ENCODE measurements around the gene RFPL3. TPM values are rescaled to one million over a fixed set of nuclear protein-coding genes. Genes with fewer than 3 reads are reported as not detected.

RFPL3 gene
- total RNA-seq, 1 experiment from 2014 or later = not detected

GRCh38 chr22:32331918-32332725 is 25.5 kb upstream of the RFPL3 start:
- H3K4me3 ChIP-seq (ENCODE audit: low read length) = no peak overlapping the region
- H3K36me3 ChIP-seq (ENCODE audit: low read depth, low read length) = no peaks in the 10 kb centered on the region
- H3K9me2 ChIP-seq (replicated peaks; ENCODE audit: low read length) = no peaks in the 10 kb centered on the region
- H4K20me1 ChIP-seq (ENCODE audit: low read length) = no peaks in the 10 kb centered on the region
- no peak overlapping the region for H3K27ac ChIP-seq (ENCODE audit: low read length)
- H3K9me3 ChIP-seq (ENCODE audit: low read length) = no peaks in the 10 kb centered on the region
- no peak overlapping the region for H3K4me2 ChIP-seq (ENCODE audit: low read length)
- H3K27me3 ChIP-seq (ENCODE audit: low read length) = no peaks in the 10 kb centered on the region
- no peak overlapping the region for H3K9ac ChIP-seq (ENCODE audit: low read length)
- H2AFZ ChIP-seq (ENCODE audit: low read length) = no peak overlapping the region
- BruUV-seq (replicated peaks) = no TSS peak
- H3F3A ChIP-seq (ENCODE audit: low read length, unreplicated experiment) = no peaks in the 10 kb centered on the region
- DNase-seq (no peak), ATAC-seq (no peak)
- POLR2A ChIA-PET (ENCODE audit: unreplicated experiment) = no interaction called here
- intact Hi-C loops (cut with micrococcal nuclease) = no loop called here
- CTCF ChIA-PET = no interaction called here
- no peak for TF ChIP-seq EZH2 (IDR thresholded peaks at IDR 0.05; ENCODE audit: low read length, unreplicated experiment)
- no peak for TF ChIP-seq EZH2phosphoT487 (IDR thresholded peaks at IDR 0.05; ENCODE audit: borderline replicate concordance, low read length)
- TF ChIP-seq CTCF (conservative IDR thresholded peaks at IDR 0.05; ENCODE audit: low read depth, low read length) = no peak
- H3K79me2 ChIP-seq (ENCODE audit: low read length) = no peaks in the 10 kb centered on the region
- H3K4me1 ChIP-seq (ENCODE audit: insufficient read depth, low read length) = no peaks in the 10 kb centered on the region

GRCh38 chr22:32333141-32333768 is 24.4 kb upstream of the RFPL3 start:
- ATAC-seq (no peak), DNase-seq (no peak)
- H3K4me2 ChIP-seq (ENCODE audit: low read length) = no peak overlapping the region
- H3K9ac ChIP-seq (ENCODE audit: low read length) = no peak overlapping the region
- no peak overlapping the region for H2AFZ ChIP-seq (ENCODE audit: low read length)
- no peaks in the 10 kb centered on the region for H3K79me2 ChIP-seq (ENCODE audit: low read length)
- no peaks in the 10 kb centered on the region for H3F3A ChIP-seq (ENCODE audit: low read length, unreplicated experiment)
- CTCF ChIA-PET = no interaction called here
- no peaks in the 10 kb centered on the region for H3K9me3 ChIP-seq (ENCODE audit: low read length)
- no peaks in the 10 kb centered on the region for H3K27me3 ChIP-seq (ENCODE audit: low read length)
- TF ChIP-seq EZH2 (IDR thresholded peaks at IDR 0.05; ENCODE audit: low read length, unreplicated experiment) (no peak), EZH2phosphoT487 (IDR thresholded peaks at IDR 0.05; ENCODE audit: borderline replicate concordance, low read length) (no peak), CTCF (conservative IDR thresholded peaks at IDR 0.05; ENCODE audit: low read depth, low read length) (no peak)
- H4K20me1 ChIP-seq (ENCODE audit: low read length) = no peaks in the 10 kb centered on the region
- H3K4me3 ChIP-seq (ENCODE audit: low read length) = no peak overlapping the region
- no TSS peak for BruUV-seq (replicated peaks)
- POLR2A ChIA-PET (ENCODE audit: unreplicated experiment) = no interaction called here
- H3K4me1 ChIP-seq (ENCODE audit: insufficient read depth, low read length) = no peaks in the 10 kb centered on the region
- intact Hi-C loops (cut with micrococcal nuclease) = no loop called here
- H3K9me2 ChIP-seq (replicated peaks; ENCODE audit: low read length) = no peaks in the 10 kb centered on the region
- no peaks in the 10 kb centered on the region for H3K36me3 ChIP-seq (ENCODE audit: low read depth, low read length)
- no peak overlapping the region for H3K27ac ChIP-seq (ENCODE audit: low read length)
